Femur (tissue), 1 donor: ENCODE measurements around the gene PRLHR.

Source experiments
- DNase-seq: peaks from one replicate; pipeline ENCODE4 v3.0.0-alpha.2; 2017

The PRLHR gene

DNA sequence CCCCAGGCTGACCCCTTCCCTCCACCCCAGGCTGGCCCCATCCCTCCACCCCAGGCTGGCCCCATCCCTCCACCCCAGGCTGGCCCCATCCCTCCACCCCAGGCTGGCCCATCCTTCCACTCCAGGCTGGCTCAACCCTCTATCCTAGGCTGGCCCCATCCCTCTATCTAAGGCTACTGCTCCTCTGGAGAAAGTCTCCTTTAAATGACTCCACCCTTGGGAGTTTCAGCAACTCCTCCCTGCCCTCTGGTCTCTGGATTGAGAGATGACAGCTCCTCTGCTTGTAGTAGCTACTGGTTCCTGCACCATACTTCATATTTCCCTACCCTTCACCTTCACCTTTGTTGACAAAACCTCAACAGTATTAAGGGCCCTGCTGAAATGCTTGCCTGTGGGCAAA lies 8.5 kb downstream of the PRLHR start:
- no peak for DNase-seq

DNA sequence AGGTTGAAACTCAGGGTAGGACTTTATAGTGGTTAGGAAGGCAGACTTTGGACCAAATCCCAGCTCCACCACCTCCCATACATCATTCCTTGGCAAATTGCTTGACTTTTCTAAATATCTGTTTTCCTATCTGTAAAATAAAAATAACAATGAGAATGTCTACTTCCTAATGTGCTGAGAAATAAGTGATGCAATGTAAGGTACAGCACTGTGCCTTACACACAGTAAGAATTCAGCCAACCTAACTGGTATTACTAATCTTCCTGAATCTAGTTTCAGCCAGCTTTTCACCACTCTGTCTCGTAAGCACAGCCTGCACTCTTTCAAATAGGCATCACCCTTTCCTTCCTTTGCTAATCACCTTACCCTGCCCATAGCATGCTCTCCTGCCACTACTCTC lies 9.7 kb downstream of the PRLHR start:
- DNase-seq = no peak

DNA sequence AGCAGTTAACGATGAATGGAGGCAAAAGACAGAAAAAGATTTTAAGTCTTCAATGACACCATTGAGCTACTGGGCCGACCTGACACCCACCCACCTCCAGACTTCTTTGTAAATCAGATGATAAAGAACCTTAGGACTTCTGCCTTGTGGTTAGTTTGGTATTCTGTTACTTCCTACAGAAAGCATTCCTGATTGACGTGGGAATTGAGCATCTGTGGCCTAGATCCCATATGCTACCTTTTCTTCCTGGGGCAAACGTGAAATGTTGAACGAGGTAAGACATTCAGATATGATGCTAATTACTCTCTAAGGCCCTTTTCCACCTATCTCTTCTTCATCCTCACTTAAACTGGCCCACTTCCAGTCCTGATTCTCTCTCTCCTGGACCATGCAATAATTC lies 10.2 kb downstream of the PRLHR start:
- DNase-seq = no peak

DNA sequence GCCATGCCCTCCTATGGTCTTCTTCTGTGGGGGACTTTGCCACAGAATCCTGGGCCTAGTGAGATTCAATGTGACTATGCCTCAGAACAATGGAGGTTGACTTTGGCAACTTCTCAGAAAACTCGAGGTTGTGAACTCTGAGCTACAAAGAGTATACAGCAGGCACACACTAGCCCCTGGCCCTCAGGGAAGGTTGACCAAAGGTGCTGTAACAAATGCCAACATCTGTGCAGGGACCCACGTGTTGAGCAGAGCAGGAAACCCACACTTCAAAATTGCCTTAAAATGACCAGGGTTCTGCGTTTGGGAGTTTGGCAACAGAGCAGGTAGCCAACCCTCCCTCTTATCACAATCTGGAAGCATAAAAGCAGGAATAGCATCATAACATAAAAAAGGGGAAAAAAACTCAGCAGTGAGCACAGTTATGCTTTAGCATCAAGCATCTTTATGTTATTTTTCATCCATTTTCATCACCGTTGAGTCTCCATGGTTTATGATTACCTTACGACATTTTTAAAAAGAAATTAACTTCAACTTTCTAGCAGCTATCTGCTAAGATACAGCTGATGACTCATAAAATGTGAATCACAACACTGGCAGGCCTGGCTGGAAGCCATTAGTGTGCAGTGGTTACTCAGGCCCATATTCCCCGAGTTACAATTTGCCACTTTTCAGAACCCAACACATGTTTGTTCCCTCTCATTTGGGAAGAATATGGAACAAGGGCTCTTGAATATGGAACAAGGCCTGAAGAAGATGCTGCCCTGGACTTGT lies 11.1 kb downstream of the PRLHR start:
- DNase-seq = no peak

DNA sequence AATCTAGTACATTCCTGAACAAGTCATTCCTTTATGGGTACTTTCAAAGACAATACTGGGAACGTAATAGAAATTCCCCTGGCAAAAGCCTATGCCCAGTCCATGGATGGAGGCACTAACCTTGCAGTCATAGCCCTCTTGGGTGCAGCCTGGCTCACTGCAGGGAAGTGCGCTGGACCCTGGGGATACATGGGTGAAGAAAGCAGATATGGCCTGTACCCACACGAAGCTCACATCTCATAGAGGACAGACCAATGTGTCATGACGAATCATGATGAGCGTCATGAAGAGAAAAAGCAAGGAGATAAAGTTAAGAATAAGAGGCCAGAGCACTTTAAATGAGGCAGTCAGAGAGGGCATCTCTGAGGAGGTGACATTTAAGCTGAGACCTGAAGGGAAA lies 11.8 kb downstream of the PRLHR start:
- DNase-seq = no peak

DNA sequence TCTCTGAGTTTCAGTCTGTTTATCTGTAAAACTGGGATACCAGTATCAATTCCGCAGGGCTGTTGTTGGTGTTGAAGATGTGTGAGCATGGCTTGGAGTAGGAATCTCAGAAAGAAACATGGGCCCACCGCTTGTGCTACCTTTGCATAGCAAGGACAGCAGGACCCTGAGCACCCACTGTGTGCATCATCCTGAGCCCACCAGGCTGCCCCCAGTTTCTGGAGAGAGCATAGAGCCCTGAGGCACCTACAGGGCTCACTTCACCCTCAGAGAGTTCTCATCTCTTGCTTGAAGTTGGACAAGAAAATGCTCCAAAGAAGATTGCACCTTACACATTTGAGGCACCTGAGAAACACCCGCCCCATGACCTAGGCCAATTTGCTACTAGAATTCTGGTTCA lies 12.9 kb downstream of the PRLHR start:
- DNase-seq = no peak

DNA sequence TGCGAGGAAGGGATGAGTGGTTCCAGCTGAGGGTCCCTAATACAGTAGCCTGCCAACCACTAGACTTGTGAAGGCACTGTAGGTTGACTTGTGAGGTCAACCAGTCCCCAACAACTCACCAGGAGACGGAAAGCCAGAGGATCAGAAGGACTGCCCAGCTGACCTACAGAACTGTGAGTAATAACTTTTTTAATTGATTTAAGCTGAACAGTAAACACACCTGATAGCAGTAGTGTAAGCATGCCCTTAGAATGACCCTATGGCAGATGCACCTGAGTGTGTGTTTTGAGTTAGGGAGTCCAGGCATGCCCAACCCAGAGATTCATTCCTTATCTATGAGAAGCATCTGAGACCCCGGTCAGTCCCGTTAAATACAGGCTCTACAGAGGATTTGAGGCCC lies 14.1 kb downstream of the PRLHR start:
- DNase-seq = no peak

DNA sequence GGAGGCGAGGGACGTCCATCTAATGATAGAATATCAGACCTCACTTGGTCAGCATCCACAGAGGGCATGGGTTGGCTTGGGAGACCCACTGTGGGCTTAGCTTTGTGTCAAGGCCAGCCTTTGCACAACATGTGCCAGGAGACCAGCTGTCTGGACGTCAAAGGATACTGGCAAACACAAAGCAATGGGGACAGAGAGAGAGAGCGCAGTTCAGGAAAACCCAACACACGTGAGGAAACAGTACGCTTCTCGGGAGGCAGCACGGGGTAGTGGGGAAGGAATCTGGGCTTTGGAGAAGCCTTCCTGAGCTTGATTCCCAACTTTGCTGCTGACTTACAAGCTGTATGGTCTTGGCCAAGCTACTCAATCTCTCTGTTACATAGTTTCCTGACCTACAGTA lies 14.7 kb downstream of the PRLHR start:
- no peak for DNase-seq

DNA sequence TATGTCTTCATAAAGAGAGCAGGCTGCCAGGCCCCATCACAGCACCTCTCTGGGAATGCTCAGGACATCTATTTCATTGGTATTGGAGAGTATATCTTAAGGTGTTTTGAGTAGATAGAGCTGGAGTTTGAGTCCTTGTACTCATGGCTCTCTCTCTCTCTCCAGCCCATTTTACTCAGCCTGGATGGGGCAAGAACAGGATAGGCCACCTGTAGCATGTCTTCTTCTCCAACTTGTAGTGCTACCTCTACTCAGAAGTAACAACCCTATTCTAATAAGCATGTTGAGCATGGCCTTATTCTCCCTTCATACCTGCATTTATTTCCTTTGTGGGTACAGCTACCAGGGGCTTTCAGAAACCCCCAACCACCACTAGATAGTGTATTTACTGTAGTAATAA lies 21.9 kb downstream of the PRLHR start:
- DNase-seq = no peak

DNA sequence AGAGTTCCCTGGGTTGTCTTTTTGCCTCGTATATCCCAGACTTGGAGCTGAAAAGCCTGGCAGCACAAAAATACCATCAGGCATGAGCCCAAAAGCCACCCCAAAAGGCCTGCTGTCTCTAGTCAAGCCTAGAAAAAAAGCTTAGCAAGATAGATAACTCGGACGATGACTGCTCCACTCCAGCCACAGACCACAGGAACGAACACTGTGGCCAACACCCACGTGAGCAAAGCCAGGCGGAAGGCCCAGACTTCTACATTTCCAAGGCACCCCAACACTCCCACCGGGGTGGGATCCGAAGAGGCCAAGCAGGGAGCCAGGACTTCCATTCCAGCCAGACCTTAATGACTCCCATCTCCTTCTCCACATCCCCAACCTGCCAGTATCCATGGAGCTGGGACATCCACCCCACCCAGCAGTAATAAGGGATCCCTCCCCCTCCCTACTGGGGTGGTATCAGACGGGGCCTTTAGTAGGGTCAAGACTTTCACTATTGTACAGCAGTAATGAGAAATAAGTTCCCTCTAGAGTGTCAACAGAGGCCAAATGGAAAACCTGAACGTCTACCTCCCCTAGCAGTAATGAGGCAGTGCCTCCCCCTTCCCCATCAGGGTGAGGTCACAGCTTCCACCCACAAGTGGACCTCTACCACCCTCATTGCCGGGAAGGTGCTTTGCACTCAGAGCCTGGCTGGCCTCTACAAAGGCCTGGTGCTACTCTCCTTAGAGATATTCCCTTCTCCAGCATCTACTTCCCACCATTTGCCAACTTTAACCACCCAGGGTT lies 23.0 kb downstream of the PRLHR start:
- DNase-seq = no peak

DNA sequence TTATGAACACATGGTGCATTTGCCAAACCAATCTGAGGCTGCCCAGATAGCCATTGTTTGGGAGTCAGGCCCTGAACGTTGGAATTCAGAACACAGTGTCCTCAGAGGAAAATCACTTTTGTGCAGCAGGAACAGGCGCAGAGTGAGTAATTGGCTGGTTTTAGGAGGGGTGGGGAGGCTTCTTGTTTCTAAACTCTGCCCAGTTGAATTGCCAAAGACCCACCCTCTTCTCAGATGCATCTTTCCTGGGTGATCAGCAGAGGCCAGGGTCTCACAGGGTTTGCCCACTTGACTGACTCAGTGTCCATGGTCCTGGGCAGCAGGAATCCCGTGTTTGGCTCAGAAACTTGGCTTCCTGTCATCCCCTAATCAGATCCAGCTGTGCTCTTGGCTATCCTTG lies 24.3 kb downstream of the PRLHR start:
- no peak for DNase-seq

DNA sequence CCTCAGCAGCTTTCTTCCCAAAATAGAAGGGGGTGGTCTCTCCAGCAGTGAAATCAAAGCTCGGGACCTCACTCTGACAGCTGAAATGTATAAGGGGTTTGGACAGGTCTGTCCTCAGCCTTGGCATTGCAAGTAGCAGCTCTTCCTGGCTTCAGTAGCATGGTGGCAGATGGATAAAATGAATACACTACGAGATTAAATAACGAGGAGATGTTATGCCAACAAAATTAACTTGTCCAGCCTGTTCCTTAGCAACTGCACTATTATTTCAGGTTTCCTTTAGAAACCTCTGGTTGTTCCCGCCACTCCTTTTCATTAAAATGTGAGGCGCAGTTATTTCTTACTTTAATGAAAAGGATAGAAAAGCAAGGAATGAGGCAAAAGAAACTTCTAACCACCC lies 24.9 kb downstream of the PRLHR start:
- no peak for DNase-seq

DNA sequence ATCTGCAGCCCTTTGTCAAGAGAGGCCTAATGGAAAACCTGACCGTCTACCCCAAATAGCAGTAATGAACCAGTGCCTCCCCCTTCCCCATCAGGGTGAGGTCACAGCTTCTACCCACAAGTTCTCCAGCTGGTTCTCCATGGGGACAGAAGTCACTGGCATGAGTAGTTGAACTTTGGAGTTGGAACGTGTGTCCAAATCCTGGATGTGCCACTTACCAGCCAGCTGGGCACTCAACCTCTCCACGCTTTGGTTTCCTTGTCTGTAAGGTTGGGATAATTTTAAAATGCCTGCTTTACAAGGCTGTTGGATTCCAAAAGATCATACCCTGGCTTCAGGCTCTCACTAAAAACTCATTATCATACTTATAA lies 25.6 kb downstream of the PRLHR start:
- no peak for DNase-seq

DNA sequence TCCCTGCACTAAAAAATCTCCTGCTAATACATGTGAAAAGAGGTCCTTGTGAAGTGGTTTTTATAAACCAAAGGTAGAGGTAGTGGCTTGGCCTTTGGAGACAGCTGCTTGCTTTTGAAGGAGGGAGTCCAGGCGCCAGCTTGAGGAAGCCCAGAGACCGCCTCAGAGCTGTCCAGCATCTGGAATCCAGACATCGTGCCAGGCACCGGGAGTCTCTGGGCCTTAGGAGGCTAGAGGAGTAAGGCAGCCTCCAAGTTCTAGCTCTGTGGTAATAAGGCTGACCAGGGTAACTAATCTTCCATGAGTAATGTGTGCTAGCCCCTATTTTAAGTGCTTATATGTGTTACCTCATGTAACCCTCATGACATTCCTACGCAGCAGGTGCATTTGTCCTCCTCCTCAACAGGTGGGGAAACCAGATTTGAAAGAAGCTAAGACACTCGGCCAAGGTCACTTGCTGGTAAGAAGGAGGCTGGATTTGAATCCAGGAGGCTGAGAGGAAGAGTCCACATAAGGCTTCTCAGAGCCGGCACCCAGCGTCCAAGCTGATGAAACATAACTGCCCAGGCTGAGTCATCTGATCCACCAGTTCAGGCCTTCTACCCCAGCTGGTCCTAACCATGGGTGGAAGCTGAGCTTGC lies 26.1 kb downstream of the PRLHR start:
- no peak for DNase-seq

DNA sequence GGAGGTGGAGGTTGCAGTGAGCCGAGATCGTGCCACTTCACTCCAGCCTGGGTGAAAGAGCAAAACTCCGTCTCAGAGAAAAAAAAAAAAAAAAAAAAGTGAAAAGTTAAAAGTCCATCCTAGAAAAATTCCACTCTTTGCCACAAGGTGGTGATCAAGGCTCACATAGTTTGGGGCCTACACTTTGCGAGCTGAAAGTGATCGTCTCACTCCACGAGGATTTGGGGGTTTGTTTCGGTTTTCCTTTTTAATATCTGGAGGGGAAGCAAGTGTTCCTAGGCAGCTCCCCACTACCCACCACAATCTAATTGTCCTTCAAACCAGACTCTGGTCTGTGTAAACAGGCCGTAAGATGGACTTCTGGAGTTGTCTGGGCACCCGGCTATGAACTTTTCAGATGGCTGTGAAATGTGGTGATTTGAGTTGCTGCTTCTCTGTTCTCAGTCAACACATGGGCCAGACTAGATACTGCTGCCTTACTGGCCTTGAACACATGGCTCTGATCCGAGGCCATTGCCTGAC lies 27.1 kb downstream of the PRLHR start:
- peak; percentile 55 for DNase-seq

DNA sequence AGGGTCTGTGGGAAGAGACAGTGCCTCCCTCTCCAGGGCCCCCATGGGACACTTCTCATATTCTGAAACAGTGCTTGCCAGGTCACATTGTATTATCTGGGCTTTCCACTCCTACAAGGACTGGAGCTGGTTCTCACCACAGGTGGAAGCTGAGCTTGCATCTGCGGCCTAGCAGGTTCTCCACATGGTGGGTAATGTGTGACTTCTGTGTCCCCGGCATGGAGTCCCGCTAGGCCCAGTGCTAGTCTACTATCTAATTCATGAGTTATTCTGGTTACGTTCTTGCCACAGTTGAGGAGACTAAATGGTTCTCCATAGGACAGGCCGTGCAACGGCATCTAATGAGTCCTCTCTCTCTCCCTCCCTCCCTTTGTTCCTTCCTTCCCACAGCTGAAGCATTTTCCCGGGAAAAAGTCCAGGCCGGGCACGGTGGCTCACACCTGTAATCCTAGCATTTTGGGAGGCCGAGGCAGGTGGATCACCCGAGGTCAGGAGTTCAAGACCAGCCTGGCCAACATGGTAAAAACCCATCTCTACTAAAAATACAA lies 27.7 kb downstream of the PRLHR start:
- DNase-seq = no peak

DNA sequence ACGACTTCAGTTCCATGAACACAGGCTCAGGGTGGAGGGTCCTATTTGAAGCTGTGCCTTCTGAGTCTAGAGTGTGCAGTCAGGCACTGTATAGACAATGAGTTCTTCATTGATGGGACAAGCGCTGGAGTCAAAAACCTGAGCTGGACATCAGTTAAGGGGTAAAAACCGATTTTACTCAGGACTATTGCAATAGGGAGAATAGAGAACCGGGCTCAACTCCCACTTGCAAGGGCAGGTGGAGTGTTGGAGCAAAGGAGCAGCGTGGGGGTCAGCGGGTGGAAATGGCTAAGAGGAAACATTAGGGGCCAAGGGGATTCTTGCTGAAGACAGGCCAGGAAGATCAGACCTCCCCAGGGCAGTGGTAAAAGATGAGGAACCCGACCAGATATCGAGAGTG lies 28.5 kb downstream of the PRLHR start:
- DNase-seq = no peak

DNA sequence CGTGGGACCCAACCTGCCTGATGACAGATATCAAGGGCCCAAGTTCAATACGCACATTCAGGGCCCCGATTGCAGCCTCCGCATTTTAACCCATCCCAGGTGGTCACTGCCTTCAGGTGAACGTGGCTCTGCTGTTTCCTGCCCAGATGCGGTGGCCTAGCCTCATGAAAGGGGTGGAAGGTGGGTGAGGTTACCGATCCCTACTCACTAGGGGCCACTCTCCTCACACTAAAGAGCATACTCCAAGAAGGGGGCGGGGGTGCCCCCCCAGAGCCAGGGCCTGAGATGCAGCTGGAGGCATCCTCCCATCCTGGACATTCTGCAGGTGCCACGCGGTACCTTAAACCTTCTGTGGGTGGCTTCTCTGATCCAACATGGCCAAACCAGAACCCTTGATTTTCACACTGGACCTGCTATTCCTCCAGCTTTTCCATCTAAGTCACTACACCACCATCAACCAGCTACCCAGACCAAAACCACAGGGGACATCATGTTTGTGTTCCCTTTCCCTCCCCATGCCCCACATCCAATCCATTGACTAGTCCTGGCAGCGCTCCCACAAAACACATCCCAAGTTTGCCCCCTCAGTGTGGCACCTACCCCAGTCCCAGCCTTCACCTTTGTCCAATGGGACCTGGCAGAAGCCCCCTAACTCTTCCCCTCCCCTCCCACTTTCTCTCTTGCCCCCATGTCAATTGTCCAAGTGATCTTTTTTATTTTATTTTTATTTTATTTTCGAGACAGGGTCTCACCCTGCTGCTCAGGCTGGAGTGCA lies 30.0 kb downstream of the PRLHR start:
- no peak for DNase-seq

DNA sequence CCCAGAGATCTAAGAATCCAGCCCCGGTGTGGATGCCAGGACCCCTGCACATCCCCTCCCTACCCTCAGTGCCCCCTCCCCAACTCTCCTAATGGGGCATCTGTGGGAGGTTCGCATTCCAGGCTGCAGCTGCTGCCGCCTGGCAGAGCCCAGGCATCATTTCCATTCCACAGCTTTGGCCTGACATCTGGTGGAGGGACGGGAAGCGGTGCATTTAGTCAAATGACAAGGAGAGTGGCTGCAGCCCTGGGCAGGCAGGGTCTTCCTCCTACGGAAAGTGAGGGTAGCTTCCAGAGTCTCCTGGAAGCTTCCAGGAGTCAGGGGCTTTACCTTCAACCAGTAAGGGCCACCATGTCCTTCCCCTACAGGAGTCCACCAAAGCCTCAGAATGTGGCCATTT lies 30.8 kb downstream of the PRLHR start:
- peak; percentile 65 for DNase-seq

DNA sequence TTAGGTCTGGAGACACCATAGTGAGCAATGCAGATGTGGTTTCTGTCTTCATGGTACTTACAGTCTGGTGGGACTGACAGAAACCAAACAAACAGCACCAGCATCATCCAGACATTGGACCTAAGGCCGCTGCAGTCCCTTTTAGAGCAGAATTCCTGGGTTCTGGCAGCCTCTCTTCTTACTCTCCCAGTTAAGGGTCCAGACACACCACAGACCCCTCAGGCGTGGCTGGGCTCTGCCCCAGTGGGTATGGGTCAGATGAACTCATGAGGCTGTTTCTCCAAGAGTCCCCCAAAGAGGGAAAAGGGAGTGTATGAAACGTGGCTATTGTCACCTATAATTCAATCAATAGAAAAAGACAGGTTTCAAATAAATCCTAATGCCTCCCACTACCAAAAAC lies 31.3 kb downstream of the PRLHR start:
- DNase-seq = no peak

DNA sequence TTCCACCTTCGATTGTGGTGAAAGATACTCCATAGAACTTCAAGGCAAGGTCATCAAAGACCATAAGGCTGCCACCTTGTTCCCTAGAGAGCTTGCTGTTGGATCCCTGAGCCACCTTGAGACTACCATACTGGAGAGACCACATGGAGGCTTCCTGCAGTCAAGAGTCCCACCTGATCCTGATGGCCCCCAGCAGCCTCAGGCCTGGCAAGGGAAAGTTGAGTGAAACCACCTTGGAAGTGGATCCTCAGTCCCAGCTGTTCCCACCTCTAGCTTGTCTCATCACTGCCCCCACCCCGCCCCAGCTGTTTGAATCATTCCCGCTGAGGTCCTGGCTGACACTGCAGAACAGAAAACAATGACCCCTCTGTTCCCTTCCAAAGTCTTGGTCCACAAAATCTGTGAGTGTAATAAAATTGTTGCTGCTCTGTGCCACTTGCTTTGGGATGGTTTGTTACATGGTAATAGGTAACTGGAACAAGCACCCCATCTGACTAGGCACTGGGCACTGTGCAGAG lies 32.0 kb downstream of the PRLHR start:
- DNase-seq = no peak

DNA sequence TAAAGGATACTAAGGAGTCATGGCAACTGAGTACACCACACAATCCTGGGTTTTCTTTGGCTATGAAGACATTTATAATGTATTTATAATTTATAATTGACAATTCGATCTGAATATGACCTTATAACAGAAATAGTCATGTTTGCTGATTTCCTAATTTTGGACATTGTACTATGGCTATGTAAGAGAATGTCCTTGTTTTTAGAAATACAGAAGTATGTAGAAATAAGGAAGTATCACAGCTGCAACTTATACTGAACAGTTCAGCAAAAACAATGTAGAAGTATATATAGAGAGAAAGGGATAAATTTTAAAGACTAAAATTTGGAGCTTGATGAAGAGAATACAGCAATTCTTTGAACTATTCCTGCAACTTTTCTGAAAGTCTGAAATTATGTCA lies 32.6 kb downstream of the PRLHR start:
- DNase-seq = no peak

DNA sequence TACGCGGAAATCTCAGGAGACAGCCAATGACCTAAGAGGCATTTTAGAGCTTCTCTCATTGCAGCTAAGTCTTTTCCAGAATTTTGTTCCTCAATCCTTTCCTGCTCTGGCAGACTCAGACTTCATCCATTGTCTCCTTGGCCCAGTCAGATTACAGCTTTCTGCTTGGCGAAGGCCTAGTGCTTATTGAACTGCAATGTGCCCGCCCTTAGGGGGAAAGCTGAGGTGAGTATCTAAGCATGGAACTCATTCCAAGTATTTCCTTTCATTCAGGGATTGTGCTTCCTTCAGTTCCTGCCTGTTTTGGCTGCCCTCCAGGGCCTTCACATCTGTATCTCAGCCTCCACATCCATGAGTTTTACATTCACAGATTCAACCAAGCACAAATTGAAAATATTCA lies 37.5 kb downstream of the PRLHR start:
- no peak for DNase-seq
